Epidermal melanocyte (primary cell): ENCODE results near the gene SPECC1L.
A peak's percentile ranks its signal among the peaks of the same experiment; 100 is the strongest.
"Not testable (repeated sequence)": the region's sequence is repeated elsewhere in the genome, so short reads cannot be mapped to it uniquely, and the experiment has no call there.

ENCODE experiments used
- DNase-seq: peaks from one replicate; pipeline ENCODE4 v3.0.0; 2011; ENCODE audit warnings: low spot score; ENCODE audit not compliant: insufficient read length

SPECC1L gene

DNA sequence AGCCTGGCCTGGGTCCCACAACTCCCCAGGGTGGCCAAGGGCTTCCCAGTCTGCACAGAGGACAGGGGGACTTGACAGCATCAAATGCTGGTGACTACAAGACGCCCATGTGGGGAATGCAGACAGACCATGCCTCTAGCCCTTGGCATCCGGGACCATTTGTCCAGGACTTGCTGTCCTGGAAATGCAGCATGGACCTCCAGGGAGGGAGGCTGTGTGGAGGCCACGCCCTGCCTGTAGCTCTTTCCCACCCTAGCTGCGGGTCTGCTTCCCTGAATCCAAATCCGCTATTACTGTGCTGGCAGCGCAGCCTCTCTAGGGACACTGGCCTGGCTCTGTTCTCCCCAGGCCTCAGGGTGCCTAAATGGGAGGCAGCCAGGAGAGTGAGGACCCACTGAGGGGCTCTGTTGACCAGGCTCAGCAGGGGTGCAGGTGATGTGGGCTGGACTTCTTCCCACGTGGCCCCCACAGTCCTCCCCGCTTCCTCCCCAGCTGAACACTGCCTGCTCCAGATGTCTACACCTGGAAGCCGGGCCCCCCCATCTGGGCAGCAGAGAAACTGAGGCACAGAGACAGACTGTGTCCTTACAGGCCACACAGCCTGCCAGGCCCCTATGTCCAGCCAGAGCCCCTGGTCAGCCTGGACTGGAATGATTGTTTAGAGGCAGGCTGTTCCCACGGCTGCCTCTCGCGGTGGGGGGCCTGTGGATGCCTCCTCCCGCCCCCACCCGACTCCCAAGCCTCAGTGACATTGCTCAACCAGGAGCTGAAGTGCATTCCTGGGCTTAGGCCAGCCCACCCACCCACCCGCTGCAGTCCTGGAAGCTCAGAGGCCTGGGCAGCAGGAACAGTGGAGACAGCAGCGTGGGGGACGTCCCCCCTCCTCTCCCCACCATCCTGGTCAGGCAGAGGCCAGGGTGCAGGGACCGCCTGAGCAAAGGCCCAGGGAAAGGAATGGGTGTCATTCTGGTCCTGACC lies 24.8 kb upstream of the SPECC1L start:
- not testable (repeated sequence) for DNase-seq

DNA sequence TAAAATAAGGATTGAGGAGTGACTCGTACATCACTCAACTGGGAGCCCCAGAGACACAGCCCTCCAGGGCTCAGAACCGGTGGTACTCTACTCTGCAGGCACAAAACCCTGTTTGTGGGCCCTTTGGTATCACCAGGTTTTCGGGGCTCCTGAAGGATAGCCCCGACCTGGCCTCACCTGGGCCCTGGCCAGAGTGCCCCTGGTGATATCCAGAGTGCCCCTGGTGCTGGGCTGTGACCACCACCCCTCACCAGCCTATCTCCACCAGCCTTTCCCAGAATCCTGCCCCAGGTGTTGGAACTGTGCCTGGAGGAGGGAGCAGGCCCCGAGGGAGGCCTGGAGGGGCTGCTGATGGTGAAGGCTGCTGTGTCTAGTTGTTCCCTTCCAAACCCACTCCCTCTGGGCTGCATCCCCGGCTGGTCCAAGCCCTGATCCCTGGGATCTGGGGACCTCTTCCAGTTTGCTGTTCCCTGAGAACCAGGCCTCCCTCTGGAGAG lies 23.6 kb upstream of the SPECC1L start:
- DNase-seq = no peak

DNA sequence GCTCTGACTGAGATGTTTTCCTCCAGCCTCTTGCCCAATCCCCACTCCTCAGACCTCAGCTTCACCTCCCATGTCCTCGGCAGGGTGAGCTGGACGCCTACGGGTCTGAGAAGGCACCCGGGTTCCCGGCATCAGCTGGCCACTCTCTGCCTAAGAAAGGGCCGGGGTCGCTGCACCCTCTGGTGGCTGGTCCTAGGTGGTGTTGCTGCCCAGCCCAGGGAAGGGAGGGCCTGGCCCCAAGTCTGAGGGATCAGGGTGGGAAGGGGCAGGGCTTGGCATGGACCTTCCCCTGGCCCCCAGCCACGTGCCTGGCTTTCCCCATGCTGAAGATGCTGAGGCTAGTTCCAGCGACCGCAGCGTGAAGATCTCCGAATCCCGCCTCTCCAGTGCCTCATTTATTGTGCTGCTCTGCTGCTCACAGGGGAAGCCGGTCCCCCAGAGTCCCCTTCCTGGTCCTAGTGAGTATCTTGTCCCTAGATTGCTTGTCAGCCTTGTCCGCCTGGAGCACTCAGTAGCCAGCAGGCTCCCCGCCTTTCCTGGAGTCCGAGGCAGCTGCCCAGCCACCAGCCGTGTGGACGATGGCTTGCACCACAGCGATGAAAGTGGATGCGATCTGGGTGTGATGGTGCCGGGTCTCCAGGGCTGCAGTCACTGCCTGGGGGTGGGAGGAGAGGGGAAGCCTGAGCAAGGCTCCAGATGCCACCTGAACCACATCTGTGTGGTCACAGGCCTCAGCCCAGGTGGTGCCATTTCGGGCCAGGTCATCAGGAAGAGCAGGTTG lies 22.9 kb upstream of the SPECC1L start:
- DNase-seq = peak; percentile 92

DNA sequence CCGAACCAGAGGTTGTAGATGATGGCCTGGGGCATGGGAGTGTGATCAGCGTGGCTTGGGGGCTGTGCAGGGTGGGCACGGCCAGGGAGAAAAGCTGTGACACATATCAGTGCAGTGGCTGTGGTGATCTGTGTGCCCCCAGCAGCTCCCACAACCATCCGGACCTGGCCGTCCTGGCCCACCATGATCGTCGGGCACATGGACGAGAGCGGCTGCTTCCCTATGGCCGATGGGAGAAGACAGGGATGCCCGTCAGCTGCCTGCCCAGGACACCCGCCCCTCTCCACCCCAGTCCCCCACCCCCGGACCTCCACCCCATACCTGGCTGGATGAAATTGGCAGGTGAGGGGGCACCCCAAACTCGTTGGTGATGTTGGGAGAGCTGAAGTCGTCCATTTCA lies 22.0 kb upstream of the SPECC1L start:
- not testable (repeated sequence) for DNase-seq

DNA sequence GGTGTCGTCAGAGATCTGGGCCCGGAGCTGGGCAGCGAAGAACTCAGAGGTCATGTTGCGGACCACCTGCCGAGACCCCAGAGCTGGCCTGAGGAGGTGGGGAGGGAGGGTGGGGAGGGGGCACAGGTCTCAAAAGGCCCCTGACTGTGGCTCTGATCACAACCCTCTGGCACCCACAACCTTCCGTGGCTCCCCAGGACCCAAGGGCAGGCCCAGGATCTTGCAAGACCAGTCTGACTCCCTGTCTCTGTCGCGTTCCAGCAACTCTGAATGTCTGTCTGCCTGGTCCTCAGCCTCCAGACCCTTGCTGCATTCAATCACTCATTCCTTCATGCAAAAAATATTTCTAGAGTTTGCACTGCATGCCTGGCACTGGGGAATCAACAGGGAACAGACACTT lies 21.2 kb upstream of the SPECC1L start:
- not testable (repeated sequence) for DNase-seq

DNA sequence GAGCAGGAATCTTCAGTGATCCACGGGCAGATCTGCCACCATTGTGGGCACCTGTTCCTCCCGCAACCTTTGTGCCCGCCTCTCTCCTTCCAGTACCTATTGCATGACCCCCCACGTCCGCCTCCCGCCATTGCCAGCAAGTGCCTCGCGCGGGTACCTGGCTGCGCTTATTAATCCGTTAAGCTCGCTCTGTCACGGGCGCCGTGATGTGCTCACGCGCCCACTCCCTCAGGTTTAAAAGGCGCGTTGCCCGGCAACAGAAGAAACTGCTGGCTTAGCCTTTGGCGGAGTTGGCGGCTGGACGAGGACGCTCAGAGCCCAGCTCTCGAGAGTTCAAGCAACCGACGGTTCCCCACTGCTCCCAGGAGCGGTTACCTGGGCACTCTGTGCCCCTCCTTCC lies 19.3 kb upstream of the SPECC1L start:
- DNase-seq = not testable (repeated sequence)

DNA sequence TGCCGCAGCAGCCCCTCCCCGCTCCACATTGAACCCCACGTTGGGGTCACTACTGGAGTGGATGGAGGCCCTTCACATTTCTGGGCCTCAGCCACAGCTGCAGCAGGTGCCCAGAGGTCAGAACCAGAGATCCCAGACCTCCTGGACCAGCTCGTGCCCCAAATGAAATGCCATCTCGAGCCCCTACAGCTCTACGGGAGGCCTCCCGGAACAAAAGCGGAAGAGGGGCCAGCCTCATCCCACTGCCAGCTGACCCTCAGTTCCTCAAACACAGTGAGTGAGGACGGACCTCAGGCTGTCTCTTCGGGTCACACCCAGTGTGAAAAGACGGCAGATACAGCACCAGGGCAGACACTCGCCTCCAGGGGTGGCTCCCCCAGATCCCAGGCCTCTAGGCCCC lies 17.5 kb upstream of the SPECC1L start:
- DNase-seq = not testable (repeated sequence)

DNA sequence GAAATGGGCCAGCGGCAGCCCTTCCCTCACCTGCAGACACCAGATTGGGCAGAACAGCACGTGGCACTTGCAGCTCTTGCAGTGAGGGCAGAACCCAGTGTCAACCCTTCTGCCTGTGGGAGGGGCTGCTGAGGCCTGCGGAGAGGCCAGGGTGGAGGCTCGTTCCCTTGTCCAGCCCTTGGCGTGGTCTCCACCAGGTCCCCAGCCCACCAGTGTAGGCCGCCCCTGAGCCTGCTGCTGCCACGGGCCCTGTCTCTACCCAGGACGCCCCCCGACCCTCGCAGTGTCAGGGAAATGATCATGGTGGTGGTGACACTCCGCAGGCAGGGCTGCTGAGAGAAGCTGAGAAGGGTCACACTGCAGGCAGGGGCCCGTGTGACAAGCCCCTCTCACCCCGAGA lies 14.5 kb upstream of the SPECC1L start:
- DNase-seq = not testable (repeated sequence)

DNA sequence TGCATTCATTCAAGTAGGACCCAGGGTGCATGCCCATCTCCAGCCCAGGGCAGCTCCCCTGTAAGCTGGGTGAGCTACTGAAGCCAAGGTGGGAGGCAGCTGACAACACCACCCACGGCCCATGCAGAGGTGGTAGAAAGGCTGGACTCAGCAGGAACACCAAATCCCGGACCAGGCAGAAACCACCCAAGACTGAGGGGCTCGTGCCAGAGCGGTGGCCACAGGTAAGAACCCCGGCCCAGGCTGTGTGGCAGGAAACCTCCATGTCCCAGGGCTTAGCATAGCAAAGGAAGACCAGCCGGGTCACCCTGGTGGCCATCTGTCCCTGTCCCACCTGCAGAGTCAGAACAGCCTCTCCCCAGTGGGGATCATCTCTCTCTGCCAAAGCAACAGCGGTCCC lies 13.9 kb upstream of the SPECC1L start:
- not testable (repeated sequence) for DNase-seq

DNA sequence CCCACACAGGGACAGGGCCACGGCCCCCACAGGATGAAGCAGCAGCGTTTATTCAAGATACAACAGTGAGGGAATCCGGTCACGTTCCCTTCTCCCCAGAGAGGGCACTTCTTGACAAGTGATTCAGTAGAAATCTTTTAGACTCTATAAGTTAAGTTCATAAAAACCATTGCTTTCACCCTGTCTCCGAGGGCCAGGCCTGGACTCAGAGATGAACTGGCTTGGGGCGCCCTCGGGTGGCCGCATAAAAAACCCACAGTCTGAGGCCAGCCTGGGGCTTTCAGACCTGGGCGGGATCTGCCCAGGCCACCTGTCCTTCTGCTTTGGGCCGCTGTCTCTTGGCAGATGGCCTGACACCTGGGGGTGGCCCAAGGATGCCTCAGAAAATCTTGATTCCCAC lies 11.2 kb upstream of the SPECC1L start:
- not testable (repeated sequence) for DNase-seq

DNA sequence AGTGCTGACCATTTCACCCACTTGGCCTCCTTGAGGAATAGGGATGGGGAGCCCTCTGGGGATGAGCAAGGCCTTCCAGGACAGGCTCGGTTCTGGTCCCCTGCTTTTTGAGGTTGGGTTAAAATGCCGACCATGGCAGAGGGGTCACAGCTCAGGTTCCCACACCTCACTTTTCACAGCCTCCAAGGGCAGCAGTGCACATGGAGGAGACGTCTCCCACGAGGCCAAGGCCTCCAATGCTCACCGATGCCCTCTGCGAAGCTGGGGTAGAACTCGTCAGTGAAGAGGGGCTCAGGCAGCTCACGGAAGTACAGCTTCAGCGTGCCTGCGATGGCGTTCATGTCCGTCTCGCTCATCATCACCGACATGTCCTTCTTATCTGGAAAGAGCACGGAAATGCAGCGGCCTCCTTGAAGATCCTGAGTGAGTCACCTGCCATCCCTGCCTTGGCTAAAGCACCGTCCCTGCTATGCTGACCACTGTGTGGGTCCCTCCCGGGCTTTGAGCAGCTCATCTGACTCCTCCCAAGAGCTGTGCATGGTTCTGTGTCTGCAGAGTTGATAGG lies 8.4 kb upstream of the SPECC1L start:
- not testable (repeated sequence) for DNase-seq

DNA sequence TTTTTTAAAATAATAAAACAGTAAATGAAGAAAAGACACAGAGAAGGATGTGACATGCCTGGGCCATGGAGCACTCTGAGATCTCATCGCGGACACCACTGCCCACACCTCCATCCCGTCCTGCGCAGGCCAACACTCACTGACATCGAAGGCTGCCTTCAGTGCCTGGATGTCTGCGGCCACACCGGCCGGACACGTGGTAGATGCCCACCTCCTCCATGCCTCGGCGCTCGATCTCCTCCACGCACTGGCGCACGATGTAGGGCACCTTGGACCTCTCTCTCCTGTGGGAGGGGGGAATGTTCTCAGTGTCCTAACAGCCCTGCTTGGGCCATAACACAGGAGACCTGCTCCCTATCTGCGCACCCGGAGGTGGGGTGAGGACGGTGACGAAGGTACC lies 7.2 kb upstream of the SPECC1L start:
- DNase-seq = not testable (repeated sequence)

DNA sequence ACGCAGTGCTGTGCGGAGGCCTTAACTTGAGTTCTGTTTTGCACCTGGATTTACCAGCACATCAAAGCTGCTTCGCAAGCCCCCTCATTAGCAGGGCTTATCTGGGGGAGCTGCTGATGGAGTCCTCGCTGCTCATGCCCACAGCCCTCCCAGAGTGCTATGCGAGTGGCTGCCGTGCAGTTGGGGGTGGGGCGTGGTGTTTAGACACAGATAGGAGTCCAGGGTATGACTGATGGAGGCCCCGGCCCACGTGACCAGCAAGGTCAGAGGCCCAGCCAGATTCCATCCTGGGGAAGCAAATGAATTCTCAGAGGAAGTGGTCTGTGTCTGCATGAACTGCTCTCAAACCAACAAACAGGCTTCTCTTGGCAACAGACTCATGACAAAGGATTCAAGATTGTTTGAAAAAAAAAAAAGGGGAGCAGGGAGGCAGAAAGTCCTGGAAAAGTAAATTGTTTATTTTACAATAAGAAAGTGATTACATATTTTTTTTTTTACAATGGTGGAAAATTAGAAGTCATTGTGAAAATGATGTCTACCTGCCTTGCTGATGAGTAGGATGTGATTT lies 6.2 kb upstream of the SPECC1L start:
- DNase-seq = not testable (repeated sequence)

DNA sequence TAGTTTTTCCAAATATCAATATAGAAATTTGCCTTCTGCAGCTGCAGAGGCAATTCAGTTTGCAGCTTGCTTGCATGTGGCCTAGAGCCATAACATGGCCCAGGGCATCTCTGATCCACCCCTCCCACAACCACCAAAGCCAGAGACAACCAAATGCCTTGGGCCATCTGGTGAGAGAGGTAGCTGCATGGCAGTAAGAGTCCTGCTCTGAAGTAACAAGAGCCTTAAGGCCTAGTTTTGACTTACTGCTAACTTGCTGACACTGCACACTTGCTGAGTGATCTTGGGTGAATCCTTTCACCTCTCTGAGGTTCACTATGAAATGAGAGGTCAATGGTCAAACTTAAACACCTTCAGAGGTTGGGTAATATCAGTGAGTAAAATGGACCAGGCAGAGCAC lies 4.9 kb upstream of the SPECC1L start:
- no peak for DNase-seq

DNA sequence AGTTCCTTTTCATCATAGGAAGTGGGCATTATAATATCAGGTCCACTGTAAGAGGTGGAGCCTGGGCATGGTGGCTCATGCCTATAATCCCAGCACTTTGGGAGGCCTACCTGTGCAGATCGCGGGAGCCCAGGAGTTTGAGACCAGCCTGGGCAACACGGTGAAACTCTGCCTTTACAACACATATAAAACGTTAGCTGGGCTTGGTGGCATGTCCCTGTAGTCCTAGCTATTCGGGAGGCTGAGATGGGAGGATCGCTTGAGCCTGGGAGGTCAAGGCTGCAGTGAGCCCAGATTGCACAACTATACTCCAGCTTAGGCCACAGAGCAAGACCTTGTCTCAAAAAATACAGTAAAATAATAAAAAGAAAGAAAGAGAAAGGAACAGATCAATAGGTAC lies 4.1 kb upstream of the SPECC1L start:
- DNase-seq = not testable (repeated sequence)

DNA sequence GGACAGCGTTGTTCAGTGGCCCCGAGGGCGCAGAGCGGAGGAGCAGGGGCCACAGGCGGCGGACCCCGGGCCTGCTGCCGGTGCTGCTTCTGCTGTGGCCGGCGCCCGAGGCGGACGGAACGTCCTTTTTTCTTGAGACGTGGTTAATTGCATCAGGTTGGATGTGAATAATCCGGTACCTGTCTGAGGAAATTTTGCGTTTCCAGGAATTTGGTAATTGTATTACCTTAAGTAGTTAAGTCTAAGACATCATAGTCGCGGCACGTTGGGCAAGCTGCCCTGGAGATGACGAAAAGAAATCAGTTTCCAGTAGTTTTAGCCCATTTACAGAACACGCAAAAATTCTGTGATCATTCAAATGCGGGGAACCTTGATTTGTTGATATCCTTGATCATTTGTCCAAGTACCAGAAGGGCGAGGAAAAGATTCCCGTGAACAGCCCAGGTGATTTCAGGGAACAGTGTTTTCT lies 789 bp downstream of the SPECC1L start:
- DNase-seq = no peak

DNA sequence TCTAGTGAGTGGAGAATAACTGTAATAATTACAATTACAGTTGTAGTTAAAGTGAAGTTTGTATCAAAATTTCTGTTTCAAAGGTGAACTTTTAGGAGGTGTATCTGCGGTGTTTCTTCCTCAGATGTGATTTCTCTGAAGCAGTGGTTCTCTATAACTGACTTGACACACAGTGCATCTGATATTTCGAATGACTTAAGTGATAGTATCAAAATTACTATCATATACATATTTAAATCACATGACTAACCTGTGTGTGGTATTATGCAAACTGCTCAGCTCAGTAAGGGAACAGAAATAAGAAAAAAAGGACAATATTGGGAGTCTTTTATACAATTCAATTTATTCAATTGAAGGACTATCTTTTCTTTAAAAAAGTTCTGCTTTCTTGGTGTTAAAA lies 2.4 kb downstream of the SPECC1L start:
- DNase-seq = not testable (repeated sequence)

DNA sequence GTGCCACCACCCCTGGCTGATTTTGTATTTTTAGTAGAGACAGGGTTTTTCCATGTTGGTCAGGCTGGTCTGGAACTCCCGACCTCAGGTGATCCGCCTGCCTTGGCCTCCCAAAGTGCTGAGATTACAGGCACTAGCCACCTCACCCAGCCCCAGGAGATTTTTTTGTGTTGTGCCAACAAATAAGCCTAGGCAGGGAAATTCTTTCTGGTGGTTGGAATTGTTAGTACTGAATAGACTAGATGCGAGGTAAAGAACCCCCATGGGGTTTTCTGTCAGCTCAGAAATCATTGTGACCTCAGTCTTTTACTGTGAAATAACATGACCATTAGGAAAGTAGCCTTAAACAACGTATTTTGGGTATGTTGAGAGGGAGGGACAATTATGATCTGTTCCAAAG lies 3.3 kb downstream of the SPECC1L start:
- DNase-seq = not testable (repeated sequence)

DNA sequence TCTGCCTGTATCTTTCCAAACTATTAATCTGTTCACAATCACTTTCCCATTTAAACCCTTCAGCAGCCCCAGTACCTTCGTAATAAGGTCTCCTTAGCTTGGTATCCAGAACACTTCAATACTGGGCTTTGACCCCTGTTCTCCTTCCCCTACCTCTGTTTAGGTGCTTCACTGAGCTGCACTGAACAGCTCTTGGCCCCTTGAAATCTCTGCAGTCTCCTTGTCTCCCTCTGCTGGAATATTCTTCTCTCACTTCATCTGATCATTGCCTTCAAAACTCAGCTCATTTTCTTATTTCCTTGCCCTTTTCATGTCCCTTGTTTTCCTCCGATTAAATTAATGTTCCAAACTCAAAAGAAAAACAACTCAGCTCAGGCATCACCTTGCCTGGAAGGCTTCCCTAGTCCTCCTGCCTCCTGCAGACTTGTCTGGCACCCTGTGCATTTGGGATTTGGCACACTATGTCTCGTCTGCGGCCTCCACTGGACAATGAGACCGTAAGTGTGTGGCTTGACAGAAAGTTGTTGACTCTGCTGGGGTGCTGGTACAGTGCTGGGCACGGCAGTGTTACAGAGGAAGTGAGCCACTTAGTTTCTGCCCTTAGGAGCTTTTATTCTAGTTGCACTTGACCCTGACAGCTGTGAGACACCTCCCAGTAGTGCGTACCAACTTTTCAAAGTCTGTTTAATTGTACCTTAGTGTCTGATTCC lies 4.2 kb downstream of the SPECC1L start:
- not testable (repeated sequence) for DNase-seq

DNA sequence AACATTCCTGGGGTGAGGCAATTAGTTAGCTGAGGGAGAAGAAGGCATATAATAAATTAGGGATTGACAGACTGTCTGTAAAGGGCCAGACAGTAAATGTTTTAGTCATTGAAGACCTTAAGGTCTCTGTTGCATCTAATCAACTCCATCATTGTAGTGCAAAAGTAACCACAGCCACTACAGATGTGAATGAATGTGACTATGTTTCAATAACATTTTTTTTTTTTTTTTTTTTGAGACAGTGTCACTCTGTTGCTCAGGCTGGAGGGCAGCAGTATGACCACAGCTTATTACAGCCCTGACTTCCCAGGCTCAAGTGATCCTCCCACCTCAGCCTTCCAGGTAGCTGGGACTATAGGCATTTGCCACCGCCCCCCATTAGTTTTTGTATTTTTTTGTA lies 9.7 kb downstream of the SPECC1L start:
- DNase-seq = not testable (repeated sequence)

DNA sequence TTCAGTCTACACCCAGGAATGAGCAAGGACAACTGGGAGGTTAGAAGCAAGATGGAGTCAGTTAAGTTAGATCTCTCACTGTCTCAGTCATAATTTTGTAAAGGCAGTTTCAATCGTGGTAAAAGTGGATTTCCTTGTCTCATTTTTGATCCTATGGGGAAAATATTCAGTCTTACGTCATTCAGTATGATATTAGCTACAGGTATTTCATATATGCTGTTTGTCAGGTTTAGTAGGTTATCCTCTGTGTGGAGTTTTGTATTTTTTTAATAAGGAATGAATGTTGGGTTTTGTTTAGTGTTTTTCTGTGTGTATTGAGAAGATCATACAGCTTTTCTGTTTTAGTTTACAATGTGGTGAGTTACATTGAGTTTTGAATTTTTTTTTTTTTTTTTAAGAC lies 11.8 kb downstream of the SPECC1L start:
- DNase-seq = no peak
